ENCODE results near the gene OCEL1.

Gene OCEL1

GRCh38 chr19:17229890-17230289 is 3.9 kb downstream of the OCEL1 start:
- no peaks in the 10 kb centered on the region for H3K27me3 ChIP-seq (ENCODE audit: control insufficient read depth in 1 of 2, insufficient read depth in 2 of 2, low read length in 2 of 2)
- no peaks in the 10 kb centered on the region for H3K9me3 ChIP-seq (ENCODE audit: control insufficient read depth in 2 of 2, low read length in 2 of 2)
- H3K36me3 ChIP-seq (ENCODE audit: control insufficient read depth in 2 of 2, insufficient read depth in 2 of 2, low read length in 2 of 2): peaks cover 8 to 16% of the 10 kb centered on the region in 2 donors
- H3K4me3 ChIP-seq (ENCODE audit: low read length in 2 of 2): no peak overlapping the region
- H3K9ac ChIP-seq (ENCODE audit: low read length in 2 of 2): no peak overlapping the region
- no peak overlapping the region for H3K27ac ChIP-seq (ENCODE audit: low read length)
- H3K4me1 ChIP-seq (ENCODE audit: control insufficient read depth, insufficient read depth, low read length): peaks cover 20% of the 10 kb centered on the region

GRCh38 chr19:17232258-17232657 is 6.2 kb downstream of the OCEL1 start:
- H3K36me3 ChIP-seq (ENCODE audit: control insufficient read depth in 2 of 2, insufficient read depth in 2 of 2, low read length in 2 of 2): peaks cover 8 to 16% of the 10 kb centered on the region in 2 donors
- H3K9ac ChIP-seq (ENCODE audit: low read length in 2 of 2): no peak overlapping the region
- H3K27ac ChIP-seq (ENCODE audit: low read length): no peak overlapping the region
- no peak overlapping the region for H3K4me3 ChIP-seq (ENCODE audit: low read length in 2 of 2)
- H3K27me3 ChIP-seq (ENCODE audit: control insufficient read depth in 1 of 2, insufficient read depth in 2 of 2, low read length in 2 of 2): no peaks in the 10 kb centered on the region
- peaks cover 30% of the 10 kb centered on the region for H3K4me1 ChIP-seq (ENCODE audit: control insufficient read depth, insufficient read depth, low read length)
- H3K9me3 ChIP-seq (ENCODE audit: control insufficient read depth in 2 of 2, low read length in 2 of 2): no peaks in the 10 kb centered on the region

GRCh38 chr19:17234911-17235299 is 8.9 kb downstream of the OCEL1 start:
- peak overlapping the region; percentile 42 to 51 for H3K9ac ChIP-seq (ENCODE audit: low read length in 2 of 2)
- peaks cover 24% of the 10 kb centered on the region for H3K4me1 ChIP-seq (ENCODE audit: control insufficient read depth, insufficient read depth, low read length)
- H3K9me3 ChIP-seq (ENCODE audit: control insufficient read depth in 2 of 2, low read length in 2 of 2): no peaks in the 10 kb centered on the region
- peak overlapping the region; percentile 49 to 70 for H3K4me3 ChIP-seq (ENCODE audit: low read length in 2 of 2)
- H3K27ac ChIP-seq (ENCODE audit: low read length): peak overlapping the region; percentile 53
- no peaks in the 10 kb centered on the region for H3K27me3 ChIP-seq (ENCODE audit: control insufficient read depth in 1 of 2, insufficient read depth in 2 of 2, low read length in 2 of 2)
- peaks cover 8 to 15% of the 10 kb centered on the region in 2 donors for H3K36me3 ChIP-seq (ENCODE audit: control insufficient read depth in 2 of 2, insufficient read depth in 2 of 2, low read length in 2 of 2)

- peak overlapping the region; percentile 49 to 70 for H3K4me3 ChIP-seq (ENCODE audit: low read length in 2 of 2)
These were observed 9.4 kb downstream of the OCEL1 start for GRCh38 chr19:17235300-17235970.

GRCh38 chr19:17235971-17236777 is 10.1 kb downstream of the OCEL1 start:
- H3K9me3 ChIP-seq (ENCODE audit: control insufficient read depth in 2 of 2, low read length in 2 of 2): no peaks in the 10 kb centered on the region
- H3K9ac ChIP-seq (ENCODE audit: low read length in 2 of 2): no peak overlapping the region
- peak overlapping the region; percentile 53 for H3K27ac ChIP-seq (ENCODE audit: low read length)
- no peaks in the 10 kb centered on the region for H3K27me3 ChIP-seq (ENCODE audit: control insufficient read depth in 1 of 2, insufficient read depth in 2 of 2, low read length in 2 of 2)
- peak overlapping the region; percentile 49 to 70 for H3K4me3 ChIP-seq (ENCODE audit: low read length in 2 of 2)
- peaks cover 4 to 20% of the 10 kb centered on the region in 2 donors for H3K36me3 ChIP-seq (ENCODE audit: control insufficient read depth in 2 of 2, insufficient read depth in 2 of 2, low read length in 2 of 2)
- H3K4me1 ChIP-seq (ENCODE audit: control insufficient read depth, insufficient read depth, low read length): peaks cover 21% of the 10 kb centered on the region

More at GRCh38 chr19:17235300-17235970, 9.4 kb downstream of the OCEL1 start:
- peaks cover 21% of the 10 kb centered on the region for H3K4me1 ChIP-seq (ENCODE audit: control insufficient read depth, insufficient read depth, low read length)
- peak overlapping the region; percentile 42 to 51 for H3K9ac ChIP-seq (ENCODE audit: low read length in 2 of 2)
- no peaks in the 10 kb centered on the region for H3K9me3 ChIP-seq (ENCODE audit: control insufficient read depth in 2 of 2, low read length in 2 of 2)
- H3K27ac ChIP-seq (ENCODE audit: low read length): peak overlapping the region; percentile 53
- H3K27me3 ChIP-seq (ENCODE audit: control insufficient read depth in 1 of 2, insufficient read depth in 2 of 2, low read length in 2 of 2): no peaks in the 10 kb centered on the region
- peaks cover 8 to 17% of the 10 kb centered on the region in 2 donors for H3K36me3 ChIP-seq (ENCODE audit: control insufficient read depth in 2 of 2, insufficient read depth in 2 of 2, low read length in 2 of 2)

GRCh38 chr19:17236811-17237543 is 11.0 kb downstream of the OCEL1 start:
- Histone ChIP-seq H3K4me1 (ENCODE audit: control insufficient read depth, insufficient read depth, low read length) (peaks cover 28% of the 10 kb centered on the region), H3K9me3 (ENCODE audit: control insufficient read depth in 2 of 2, low read length in 2 of 2) (no peaks in the 10 kb centered on the region), H3K4me3 (ENCODE audit: low read length in 2 of 2) (no peak overlapping the region), H3K36me3 (ENCODE audit: control insufficient read depth in 2 of 2, insufficient read depth in 2 of 2, low read length in 2 of 2) (peaks cover under 1 to 17% of the 10 kb centered on the region in 2 donors), H3K27ac (ENCODE audit: low read length) (peak overlapping the region; percentile 18), H3K9ac (ENCODE audit: low read length in 2 of 2) (no peak overlapping the region), H3K27me3 (ENCODE audit: control insufficient read depth in 1 of 2, insufficient read depth in 2 of 2, low read length in 2 of 2) (no peaks in the 10 kb centered on the region)

- Histone ChIP-seq H3K36me3 (ENCODE audit: control insufficient read depth in 2 of 2, insufficient read depth in 2 of 2, low read length in 2 of 2) (peaks cover 0 to 15% of the 10 kb centered on the region in 2 donors), H3K27me3 (ENCODE audit: control insufficient read depth in 1 of 2, insufficient read depth in 2 of 2, low read length in 2 of 2) (no peaks in the 10 kb centered on the region), H3K9ac (ENCODE audit: low read length in 2 of 2) (no peak overlapping the region), H3K4me1 (ENCODE audit: control insufficient read depth, insufficient read depth, low read length) (peaks cover 35% of the 10 kb centered on the region), H3K4me3 (ENCODE audit: low read length in 2 of 2) (no peak overlapping the region), H3K27ac (ENCODE audit: low read length) (no peak overlapping the region), H3K9me3 (ENCODE audit: control insufficient read depth in 2 of 2, low read length in 2 of 2) (no peaks in the 10 kb centered on the region)
These were observed 12.0 kb downstream of the OCEL1 start for GRCh38 chr19:17237747-17238706.

GRCh38 chr19:17240062-17240752 is 14.2 kb downstream of the OCEL1 start:
- Histone ChIP-seq H3K4me3 (ENCODE audit: low read length in 2 of 2) (no peak overlapping the region), H3K9me3 (ENCODE audit: control insufficient read depth in 2 of 2, low read length in 2 of 2) (no peaks in the 10 kb centered on the region), H3K4me1 (ENCODE audit: control insufficient read depth, insufficient read depth, low read length) (peaks cover 35% of the 10 kb centered on the region), H3K27me3 (ENCODE audit: control insufficient read depth in 1 of 2, insufficient read depth in 2 of 2, low read length in 2 of 2) (no peaks in the 10 kb centered on the region), H3K36me3 (ENCODE audit: control insufficient read depth in 2 of 2, insufficient read depth in 2 of 2, low read length in 2 of 2) (peaks cover 0 to 12% of the 10 kb centered on the region in 2 donors), H3K9ac (ENCODE audit: low read length in 2 of 2) (no peak overlapping the region), H3K27ac (ENCODE audit: low read length) (no peak overlapping the region)

GRCh38 chr19:17240826-17241399 is 14.9 kb downstream of the OCEL1 start:
- H3K27me3 ChIP-seq (ENCODE audit: control insufficient read depth in 1 of 2, insufficient read depth in 2 of 2, low read length in 2 of 2): no peaks in the 10 kb centered on the region
- H3K4me3 ChIP-seq (ENCODE audit: low read length in 2 of 2): no peak overlapping the region
- no peaks in the 10 kb centered on the region for H3K9me3 ChIP-seq (ENCODE audit: control insufficient read depth in 2 of 2, low read length in 2 of 2)
- peaks cover 0 to 12% of the 10 kb centered on the region in 2 donors for H3K36me3 ChIP-seq (ENCODE audit: control insufficient read depth in 2 of 2, insufficient read depth in 2 of 2, low read length in 2 of 2)
- H3K4me1 ChIP-seq (ENCODE audit: control insufficient read depth, insufficient read depth, low read length): peaks cover 31% of the 10 kb centered on the region
- no peak overlapping the region for H3K27ac ChIP-seq (ENCODE audit: low read length)
- no peak overlapping the region for H3K9ac ChIP-seq (ENCODE audit: low read length in 2 of 2)
